Cortex of kidney (tissue), 1 donor: Measurements from ENCODE around the gene IGF2R.
"Not testable (repeated sequence)": the region's sequence is repeated elsewhere in the genome, so short reads cannot be mapped to it uniquely, and the experiment has no call there.

Experiments used
- DNase-seq: peaks from one replicate; lab custom pipeline; 2025; lab: John Stamatoyannopoulos, UW

The IGF2R gene

GRCh38 chr6:160077526-160077925, 108.6 kb downstream of the IGF2R start:
- no peak for DNase-seq

DNA sequence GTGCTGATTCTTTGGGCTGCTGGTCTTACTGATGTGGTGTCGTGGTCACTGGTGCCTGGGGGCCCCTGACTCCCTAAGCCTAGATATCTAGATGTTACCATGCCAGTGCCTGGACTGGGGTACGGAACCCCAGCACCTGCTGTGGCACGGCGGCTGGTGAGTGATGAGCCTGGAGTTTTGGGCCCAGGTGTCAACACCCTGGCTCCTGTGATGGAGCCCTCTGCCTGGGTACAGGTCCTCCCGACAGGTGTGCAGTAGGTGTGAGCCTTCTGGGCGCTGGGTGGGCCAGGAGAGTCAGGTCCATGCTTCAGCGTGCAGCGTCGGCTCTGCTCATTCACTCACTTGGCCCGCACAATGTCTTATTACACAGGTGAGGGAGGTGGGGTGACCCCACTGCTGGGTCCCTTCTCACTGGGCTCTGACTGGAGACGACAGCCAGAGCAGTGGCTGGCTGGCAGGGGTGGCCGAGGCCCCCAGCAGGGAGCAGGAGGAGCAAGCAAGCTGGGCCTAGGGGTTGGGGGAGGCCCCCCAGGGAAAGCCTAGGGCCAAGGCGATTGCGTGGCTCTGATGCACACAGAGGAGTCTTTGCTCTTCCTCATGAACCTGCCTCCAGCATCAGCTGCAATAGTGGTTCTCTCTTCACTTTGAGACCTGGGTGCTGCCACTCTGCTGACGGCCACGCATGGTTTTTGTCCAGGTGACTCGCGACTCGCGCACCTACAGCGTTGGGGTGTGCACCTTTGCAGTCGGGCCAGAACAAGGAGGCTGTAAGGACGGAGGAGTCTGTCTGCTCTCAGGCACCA, 110.2 kb downstream of the IGF2R start:
- DNase-seq, result no peak

GRCh38 chr6:160079686-160080043, 110.8 kb downstream of the IGF2R start:
- DNase-seq, result no peak

DNA sequence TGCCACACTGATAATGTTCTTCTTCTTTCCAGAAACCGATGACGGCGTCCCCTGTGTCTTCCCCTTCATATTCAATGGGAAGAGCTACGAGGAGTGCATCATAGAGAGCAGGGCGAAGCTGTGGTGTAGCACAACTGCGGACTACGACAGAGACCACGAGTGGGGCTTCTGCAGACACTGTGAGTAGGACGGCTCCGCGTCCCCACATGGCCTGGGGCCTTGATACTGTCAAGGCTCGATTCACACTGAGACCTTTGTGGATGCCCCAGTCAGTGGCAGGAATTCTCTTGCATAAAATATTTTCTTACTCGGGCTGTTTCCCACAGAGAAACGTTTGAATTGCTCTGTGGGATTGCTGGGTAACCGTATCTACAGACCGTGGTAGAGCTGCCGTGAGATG, 111.2 kb downstream of the IGF2R start:
- no peak for DNase-seq

- no peak for DNase-seq
Observed at GRCh38 chr6:160081398-160081797, 112.5 kb downstream of the IGF2R start.

DNA sequence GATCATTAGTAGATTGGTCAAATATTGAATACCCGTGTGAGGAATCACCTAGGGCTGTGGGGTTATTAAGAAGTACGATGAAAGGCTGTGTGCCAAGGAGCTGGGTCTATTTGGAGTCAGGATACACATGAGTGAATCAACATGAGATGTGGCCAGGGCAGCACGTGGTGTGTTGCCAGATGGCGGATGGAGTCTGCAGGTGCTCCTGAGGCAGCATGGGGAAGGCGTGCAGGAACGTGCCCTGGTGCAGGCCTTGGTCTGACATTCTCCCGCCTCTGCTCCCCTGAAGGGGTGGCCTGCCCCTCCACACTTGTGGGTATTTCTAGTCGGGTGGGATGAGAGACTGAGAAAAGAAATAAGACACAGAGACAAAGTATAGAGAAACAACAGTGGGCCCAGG, 113.7 kb downstream of the IGF2R start:
- no peak for DNase-seq

- DNase-seq, result no peak
Observed at GRCh38 chr6:160084198-160084776, 115.4 kb downstream of the IGF2R start.

DNA sequence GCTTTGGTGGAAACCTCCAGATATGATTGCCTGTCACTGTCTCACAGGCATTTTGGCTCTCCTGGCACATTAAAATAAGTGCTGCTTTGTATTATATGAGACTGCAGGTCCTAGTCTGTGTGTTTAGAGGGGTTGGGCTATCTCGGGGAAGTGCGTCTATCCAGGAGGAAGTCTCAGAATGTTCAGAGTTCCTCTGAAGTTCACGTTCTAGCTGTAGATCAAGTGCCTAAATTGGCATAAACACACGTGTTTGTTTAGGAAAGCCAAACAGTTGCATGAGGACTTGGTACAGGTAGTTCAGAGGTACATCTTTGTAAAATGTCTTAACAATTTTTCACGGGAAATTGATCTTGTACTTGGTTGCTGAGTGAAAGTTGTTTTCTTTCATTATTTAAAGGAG, 116.3 kb downstream of the IGF2R start:
- no peak for DNase-seq

- DNase-seq, result no peak
Observed at GRCh38 chr6:160085713-160086505, 117.0 kb downstream of the IGF2R start.

DNA sequence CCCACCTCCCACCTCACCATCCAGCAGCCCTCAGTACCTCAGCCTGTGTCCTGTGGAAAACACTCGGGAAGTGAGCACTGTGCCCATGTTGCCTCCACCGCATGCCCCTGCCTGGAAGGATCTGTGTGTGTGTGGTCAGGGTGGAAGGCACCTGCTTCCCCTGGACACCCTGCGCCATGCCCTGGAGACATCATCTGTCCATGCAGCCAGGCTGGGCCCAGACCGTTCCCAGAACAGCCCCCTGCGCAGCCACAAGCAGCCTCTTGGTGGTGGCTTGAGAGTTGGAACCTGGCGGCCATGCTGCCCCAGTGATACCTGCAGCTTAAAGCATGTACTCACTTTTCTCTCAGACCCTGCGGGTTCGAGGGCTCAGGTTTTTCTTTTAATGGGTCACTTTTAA, 117.9 kb downstream of the IGF2R start:
- no peak for DNase-seq

DNA sequence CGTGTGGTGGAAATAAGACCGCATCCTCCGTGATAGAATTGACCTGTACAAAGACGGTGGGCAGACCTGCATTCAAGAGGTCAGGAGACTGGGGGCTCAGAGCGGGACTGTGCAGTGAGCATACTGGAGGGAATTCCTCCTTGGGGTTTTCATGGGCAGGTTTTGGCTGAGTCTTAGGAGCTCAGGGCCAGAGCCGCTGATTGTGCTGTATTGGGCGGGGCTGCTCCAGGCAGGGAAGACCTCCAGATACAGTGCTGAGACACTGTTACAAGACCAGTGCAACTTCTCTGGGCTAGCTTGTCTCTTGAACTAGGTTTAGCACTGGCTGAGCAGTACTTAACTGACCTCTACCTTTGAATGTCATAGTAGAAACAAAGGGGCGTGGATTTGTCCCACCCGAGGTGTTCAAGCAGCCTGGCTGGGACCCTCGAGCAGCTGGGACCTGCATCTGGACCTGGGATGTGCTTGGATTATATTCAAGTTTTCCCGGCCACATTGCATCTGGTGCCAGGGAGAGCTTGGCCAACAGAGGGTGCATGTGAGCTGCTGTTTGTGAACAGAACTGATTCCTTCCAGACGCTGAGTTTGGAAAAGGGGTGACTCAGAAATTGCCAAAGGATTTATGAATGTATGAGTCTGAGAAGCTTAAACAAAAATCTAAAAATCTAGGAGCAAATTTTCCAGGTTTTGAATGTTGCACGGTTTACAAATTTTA, 119.3 kb downstream of the IGF2R start:
- no peak for DNase-seq

DNA sequence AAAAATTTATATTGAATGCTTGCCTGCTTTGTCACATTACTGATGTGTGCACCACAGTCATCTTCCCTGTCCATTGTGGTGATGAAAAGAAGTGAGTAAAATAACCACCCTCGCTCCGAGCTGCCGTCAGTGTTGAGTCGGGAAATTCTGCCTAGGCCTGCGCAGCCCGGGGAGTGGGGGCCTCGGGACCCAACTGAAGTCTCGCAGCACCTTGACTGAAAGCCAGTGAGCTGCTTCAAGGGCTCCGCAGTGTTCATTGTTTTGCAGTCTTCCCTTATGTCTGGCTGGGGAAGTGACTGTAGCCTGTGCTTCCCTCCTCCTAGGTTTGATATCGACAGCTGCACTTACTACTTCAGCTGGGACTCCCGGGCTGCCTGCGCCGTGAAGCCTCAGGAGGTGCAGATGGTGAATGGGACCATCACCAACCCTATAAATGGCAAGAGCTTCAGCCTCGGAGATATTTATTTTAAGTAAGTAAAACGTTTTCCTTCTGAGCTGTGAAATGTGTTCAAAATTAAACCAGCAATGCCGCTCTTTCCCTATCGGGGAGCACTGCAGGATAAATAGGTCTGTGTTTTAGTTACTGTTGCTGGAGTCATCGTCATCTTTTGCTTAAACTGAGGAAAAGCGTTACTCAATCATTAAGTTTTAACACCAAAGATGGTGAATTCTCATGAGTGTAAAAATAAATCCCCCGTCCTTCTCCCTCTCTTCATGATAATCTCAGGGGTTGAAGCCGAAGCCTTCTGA, 120.1 kb downstream of the IGF2R start:
- no peak for DNase-seq

- DNase-seq, result no peak
Observed at GRCh38 chr6:160089534-160089897, 120.6 kb downstream of the IGF2R start.

- not testable (repeated sequence) for DNase-seq
Observed at GRCh38 chr6:160090442-160091239, 121.8 kb downstream of the IGF2R start.

DNA sequence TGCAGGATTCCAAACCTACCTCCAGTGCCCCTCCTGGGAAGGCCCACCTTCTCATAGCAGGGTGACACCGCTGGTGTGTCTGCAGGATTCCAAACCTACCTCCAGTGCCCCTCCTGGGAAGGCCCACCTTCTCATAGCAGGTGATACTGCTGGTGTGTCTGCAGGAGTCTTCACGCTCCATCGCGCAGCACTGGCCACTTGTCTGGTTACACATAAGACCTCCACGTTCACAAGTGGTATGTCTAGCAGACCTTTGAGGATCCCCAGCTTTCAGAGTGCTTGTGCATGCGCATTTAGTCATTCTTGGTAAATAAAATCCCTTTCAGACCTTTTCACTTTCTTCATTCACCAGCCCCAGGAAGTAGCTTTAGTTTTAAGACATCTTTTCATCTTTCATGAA, 123.3 kb downstream of the IGF2R start:
- DNase-seq, result not testable (repeated sequence)

- DNase-seq, result no peak
Observed at GRCh38 chr6:160092602-160093001, 123.7 kb downstream of the IGF2R start.

- DNase-seq, result no peak
Observed at GRCh38 chr6:160093061-160093460, 124.2 kb downstream of the IGF2R start.

- no peak for DNase-seq
Observed at GRCh38 chr6:160093946-160094345, 125.1 kb downstream of the IGF2R start.

GRCh38 chr6:160095146-160095845, 126.4 kb downstream of the IGF2R start:
- no peak for DNase-seq
